SK-N-DZ (cell line): Measurements from ENCODE around the gene ESYT2.
"Not testable (repeated sequence)": the region's sequence is repeated elsewhere in the genome, so short reads cannot be mapped to it uniquely, and the experiment has no call there.

Experiments used
- DNase-seq: peaks from one replicate; pipeline ENCODE4 v3.0.0-alpha.2; 2015; ENCODE audit warnings: low spot score

Gene ESYT2

DNA sequence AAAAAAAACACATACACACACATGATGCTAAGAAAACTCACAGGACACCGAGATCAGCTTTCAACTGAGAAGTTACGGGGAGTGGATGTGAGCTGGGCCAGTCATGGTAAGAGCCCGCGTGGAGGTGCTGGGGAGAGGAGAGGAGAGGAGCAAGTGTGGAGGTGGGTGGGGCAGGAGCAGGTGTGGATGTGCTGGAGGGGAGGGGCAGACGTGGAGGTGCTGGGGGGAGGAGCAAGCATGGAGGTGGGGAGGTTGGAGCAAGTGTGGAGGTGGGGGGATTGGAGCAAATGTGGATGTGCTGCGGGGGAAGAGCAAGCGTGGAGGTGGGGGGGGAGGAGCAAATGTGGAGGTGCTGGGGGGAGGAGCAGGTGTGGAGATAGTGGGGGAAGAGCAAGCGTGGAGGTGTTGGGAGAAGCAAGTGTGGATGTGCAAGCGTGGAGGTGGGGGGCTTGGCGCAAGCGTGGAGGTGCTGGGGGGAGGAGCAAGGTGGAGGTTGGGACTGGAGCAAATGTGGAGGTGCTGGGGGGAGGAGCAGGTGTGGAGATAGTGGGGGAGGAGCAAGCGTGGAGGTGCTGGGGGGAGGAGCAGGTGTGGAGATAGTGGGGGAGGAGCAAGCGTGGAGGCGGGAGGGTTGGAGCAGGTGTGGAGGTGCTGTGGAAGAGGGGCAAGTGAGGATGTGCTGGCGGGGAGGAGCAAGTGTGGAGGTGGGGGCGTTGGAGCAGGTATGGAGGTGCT is 100.2 kb downstream of the ESYT2 start:
- no peak for DNase-seq

GRCh38 chr7:158727690-158728089 is 101.6 kb downstream of the ESYT2 start:
- no peak for DNase-seq

GRCh38 chr7:158726277-158726807 is 103.0 kb downstream of the ESYT2 start:
- DNase-seq: no peak

- DNase-seq: no peak
Observed at GRCh38 chr7:158725506-158725800, 103.9 kb downstream of the ESYT2 start.

GRCh38 chr7:158724658-158725505 is 104.4 kb downstream of the ESYT2 start:
- no peak for DNase-seq

GRCh38 chr7:158723714-158724385 is 105.5 kb downstream of the ESYT2 start:
- DNase-seq: no peak

DNA sequence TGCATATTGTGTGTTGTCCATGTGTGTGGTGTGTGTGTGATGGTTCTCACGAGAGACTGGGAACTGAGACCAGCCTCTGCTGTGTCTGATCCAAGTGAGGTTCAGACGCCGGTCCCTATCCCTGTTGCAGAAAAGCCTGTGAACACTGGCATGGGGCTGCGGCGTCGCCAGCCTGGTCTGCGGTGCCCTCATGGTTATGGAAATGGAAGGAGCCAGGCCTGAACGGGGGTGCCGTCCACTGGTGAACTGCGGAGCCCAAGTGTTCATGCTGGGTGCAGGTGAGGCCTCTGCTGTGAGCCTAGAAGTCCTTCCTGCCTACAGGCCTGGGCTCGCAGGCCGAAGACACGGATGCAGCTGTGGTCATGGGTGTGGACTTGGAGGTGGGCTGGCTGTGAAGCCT is 106.0 kb downstream of the ESYT2 start:
- no peak for DNase-seq

- no peak for DNase-seq
Observed at GRCh38 chr7:158722574-158723237, 106.6 kb downstream of the ESYT2 start.

DNA sequence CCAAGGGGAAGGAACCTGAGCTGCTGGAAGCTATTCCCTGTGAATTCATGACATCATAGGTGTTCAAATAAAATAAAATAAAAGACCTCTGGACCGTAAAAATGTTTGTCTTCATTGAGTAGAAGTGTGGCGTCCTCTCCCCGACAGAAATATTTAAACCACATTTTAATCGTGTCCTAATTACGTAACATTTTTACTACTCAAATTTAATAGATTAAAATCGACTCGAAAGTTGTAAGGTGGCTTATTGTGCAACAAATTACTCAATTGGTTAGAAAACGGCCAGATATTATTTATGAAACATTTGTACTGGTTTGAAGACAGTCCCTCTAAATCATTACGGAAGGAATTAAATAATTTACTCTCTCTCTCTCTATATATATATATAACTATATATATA is 109.2 kb downstream of the ESYT2 start:
- no peak for DNase-seq

DNA sequence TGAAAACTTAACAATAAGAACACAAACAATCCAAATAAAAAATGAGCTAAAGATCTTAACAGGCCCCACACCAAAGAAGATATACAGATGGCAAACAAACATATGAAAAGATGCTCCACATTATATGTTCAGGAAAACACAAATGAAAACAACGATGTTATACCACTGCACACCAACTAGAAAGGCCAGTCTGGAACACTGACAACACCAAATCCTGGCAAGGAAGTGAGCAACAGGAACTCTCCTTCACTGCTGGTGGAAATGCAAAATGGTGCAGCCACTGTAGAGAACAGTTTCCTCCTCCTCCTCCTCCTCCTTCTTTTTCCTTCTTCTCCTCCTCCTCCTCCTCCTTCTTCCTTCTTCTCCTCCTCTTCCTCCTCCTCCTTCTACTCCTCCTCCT is 112.5 kb downstream of the ESYT2 start:
- DNase-seq: no peak

DNA sequence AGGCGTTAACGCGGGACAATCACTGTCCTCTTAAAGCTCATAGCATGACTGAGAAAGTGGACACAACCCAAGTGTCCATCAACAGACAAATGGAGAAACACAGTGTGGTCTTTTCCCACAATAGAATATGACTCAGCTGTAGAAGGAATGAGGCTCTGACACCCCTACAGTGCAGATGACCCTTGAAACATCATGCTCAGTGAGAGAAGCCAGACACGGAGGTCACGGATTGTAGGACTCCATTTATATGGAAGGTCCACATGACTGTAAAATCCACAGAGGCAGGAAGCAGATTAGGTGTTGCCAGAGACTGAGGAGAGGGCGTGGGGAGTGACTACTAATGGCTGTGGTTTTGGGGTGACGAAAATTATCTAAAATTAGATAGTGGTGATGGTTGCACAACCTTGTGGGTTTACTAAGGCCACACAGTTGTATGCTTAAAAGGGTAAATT is 118.6 kb downstream of the ESYT2 start:
- no peak for DNase-seq

DNA sequence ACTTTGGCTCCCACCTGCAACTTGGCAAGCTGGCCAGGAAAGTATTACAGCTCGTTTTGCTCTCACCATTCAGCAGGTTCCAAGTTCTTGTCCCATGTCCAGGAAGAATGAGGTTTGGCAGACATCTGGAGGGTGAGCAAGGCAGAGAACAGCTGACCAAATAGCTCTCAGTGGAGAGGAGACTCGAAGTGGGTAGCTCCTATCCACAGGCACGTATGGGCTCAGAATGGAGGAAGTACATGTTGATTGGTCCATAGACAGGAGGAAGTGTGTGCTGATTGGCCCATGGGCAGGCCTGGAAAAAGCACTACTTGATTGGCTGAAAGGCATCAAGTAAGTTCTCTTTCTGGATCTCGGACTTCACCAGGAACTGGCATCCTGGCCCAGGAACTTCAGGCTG is 121.7 kb downstream of the ESYT2 start:
- DNase-seq: no peak

DNA sequence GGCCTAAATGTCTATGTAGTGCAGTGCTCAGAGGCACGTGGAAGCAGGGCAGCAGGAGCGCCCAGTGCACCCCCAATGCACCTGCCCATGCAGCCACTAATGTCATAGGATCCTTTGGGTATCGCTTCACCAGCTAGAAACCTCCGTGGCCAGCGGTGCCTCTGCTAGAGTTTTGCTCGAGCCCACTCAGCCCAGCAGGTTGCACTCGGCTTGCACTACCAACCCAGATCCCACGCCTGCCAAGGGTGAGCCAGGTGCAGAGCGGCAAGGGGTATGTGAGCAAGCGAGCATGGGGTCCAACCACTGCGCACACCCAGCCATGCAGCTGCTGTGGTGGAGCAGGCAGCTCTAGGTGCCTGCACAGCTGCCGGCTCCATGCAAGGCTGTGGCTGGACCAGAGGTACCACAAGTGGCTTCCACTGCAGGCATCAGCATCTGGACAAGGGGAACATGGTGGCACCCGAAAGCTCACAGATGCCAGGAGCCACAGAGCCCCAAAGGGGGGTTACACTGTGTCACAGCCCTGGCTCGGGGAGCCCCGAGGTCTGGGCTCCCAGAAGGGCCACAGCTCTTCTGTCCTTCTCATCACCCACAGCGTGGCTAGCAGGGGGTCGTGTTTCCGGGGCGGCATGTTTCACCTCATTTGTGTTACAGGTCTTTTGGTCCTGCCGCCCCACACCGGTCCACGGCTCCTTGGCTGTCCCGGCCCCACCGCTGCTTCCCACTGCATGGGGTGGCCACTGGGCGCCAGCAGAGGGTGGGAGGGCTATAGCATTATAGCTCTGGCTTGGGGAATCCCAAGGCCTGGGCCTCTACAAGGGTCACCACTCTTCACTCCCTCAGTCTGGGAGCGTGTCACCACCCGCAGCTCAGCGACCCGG is 122.4 kb downstream of the ESYT2 start:
- no peak for DNase-seq

DNA sequence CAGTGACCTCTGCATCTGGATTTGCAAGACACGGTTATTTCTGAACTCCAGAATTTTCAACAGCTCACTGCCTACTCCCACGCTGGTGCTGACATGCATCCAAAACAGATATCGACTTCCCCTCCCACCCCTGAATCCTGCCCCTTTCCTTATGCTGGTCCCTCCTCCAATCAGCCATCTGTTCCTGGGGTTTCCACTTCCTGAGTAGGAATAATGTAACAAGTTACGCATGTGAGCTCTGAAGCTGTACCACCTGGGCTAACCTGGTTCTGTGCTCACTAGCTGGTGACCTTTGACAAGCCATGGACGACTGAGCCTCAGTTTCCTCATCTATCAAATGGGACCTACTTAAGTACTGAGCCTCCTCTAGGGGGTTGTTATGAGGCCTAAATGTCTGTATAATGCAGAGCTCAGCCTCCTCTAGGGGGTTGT is 123.0 kb downstream of the ESYT2 start:
- DNase-seq: no peak

GRCh38 chr7:158705234-158705850 is 124.0 kb downstream of the ESYT2 start:
- peak; percentile 40 for DNase-seq

GRCh38 chr7:158704524-158705233 is 124.6 kb downstream of the ESYT2 start, which contains the start of gene NCAPG2:
TSS of gene NCAPG2 (minus strand) at chr7:158704804. CDS start at chr7:158701899, 2,905 bp downstream.
- DNase-seq: peak; percentile 97

DNA sequence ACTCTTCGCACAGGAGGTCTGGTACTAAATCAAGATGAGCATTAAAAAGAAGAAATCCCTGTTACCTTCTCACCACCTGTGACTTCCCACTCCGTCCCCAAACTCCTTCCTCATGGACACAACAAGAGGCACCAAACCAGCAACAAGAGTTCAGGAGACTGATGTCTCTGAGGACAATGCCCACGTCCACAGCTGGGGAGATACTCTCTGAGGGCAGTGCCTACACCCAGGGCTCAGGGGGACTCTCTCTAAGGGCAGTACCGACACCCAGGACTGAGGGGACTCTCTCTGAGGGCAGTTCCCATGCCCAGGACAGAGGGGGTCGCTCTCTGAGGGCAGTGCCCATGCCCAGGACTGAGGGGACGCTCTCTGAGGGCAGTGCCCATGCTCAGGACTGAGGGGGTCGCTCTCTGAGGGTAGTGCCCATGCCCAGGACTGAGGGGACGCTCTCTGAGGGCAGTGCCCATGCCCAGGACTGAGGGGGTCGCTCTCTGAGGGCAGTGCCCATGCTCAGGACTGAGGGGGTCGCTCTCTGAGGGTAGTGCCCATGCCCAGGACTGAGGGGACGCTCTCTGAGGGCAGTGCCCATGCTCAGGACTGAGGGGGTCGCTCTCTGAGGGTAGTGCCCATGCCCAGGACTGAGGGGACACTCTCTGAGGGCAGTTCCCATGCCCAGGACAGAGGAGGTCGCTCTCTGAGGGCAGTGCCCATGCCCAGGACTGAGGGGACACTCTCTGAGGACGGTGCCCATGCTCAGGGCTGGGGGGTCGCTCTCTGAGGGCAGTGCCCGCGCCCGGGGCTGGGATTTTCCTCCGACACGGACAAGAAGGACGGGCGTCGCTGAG is 125.4 kb downstream of the ESYT2 start:
- not testable (repeated sequence) for DNase-seq

- DNase-seq: no peak
Observed at GRCh38 chr7:158702944-158703343, 126.4 kb downstream of the ESYT2 start.
